ENCODE results near the gene RPE65. TPM values are rescaled to one million over a fixed set of nuclear protein-coding genes. Genes with fewer than 3 reads are reported as not detected.

Gene RPE65
- total and polyA plus RNA-seq, 2 donors (not counting 3 experiments of a cell fraction or from before 2014, with no cell fraction given) = not detected

- Histone ChIP-seq H3K9me3 (replicated peaks; ENCODE audit: control insufficient read depth, insufficient read depth, low read length) (no peaks in the 10 kb centered on the region), H3K36me3 (ENCODE audit: control insufficient read depth in 2 of 2, extremely low read depth in 1 of 2, insufficient read depth in 2 of 2, low read length in 2 of 2) (peaks cover 0 to 14% of the 10 kb centered on the region in 2 experiments), H3K4me3 (replicated peaks in 1 of 3; ENCODE audit: insufficient read depth in 1 of 3, low read depth in 1 of 3, low read length in 3 of 3) (no peak overlapping the region), H3K9me1 (replicated peaks; ENCODE audit: control insufficient read depth, extremely low read depth, insufficient read depth, low read length) (no peaks in the 10 kb centered on the region), H3K27me3 (ENCODE audit: control insufficient read depth in 2 of 2, insufficient read depth in 2 of 2, low read length in 2 of 2) (no peaks in the 10 kb centered on the region), H3K27ac (ENCODE audit: insufficient read depth, low read depth, low read length) (no peak overlapping the region), H3K4me2 (ENCODE audit: insufficient read depth, low read length) (no peak overlapping the region), H4K20me1 (replicated peaks; ENCODE audit: control insufficient read depth, extremely low read depth, insufficient read depth, low read length) (no peaks in the 10 kb centered on the region), H2AFZ (ENCODE audit: low read depth, low read length) (no peak overlapping the region), H3K9ac (replicated peaks; ENCODE audit: extremely low read depth, insufficient read depth, low read length) (no peak overlapping the region), H3K4me1 (ENCODE audit: control insufficient read depth, extremely low read depth, insufficient read depth, low read length) (peaks cover 8% of the 10 kb centered on the region), H3K79me2 (ENCODE audit: control insufficient read depth, insufficient read depth, low read length) (no peaks in the 10 kb centered on the region)
- intact Hi-C loops (cut with micrococcal nuclease) = no loop called here
- ChIA-PET POLR2A (no interaction called here), CTCF (interaction anchor here (1.8 to 2.8 kb wide), 2 partner anchors 9 to 15 kb away, joined by 5 to 10 read pairs; no protein-coding TSS in a partner anchor)
- no peak for TF ChIP-seq FOS (IDR thresholded peaks at IDR 0.05; ENCODE audit: borderline replicate concordance, insufficient read depth, low read length)
- TF ChIP-seq MYC (IDR thresholded peaks at IDR 0.05; ENCODE audit: low read depth, low read length) = no peak
- no peak for TF ChIP-seq JUN (IDR thresholded peaks at IDR 0.05; ENCODE audit: borderline replicate concordance, insufficient read depth, insufficient read length, low read depth)
- TF ChIP-seq POLR2A (IDR thresholded peaks at IDR 0.05; ENCODE audit: low read depth, low read length) = no peak
- no peak for TF ChIP-seq MAX (IDR thresholded peaks at IDR 0.05; ENCODE audit: insufficient read depth, insufficient read length)
- TF ChIP-seq EZH2 (IDR thresholded peaks at IDR 0.05; ENCODE audit: borderline replicate concordance, low read depth, low read length, severe bottlenecking) = no peak
- TF ChIP-seq CTCF (IDR thresholded peaks at IDR 0.05; ENCODE audit: extremely low read depth in 1 of 2, insufficient read depth in 1 of 2, low read depth in 1 of 2, low read length in 2 of 2) = no peak
- no peak for TF ChIP-seq GATA2 (IDR thresholded peaks at IDR 0.05; ENCODE audit: insufficient read depth, insufficient read length, low read depth, low read length)
- TF ChIP-seq POLR2AphosphoS5 (IDR thresholded peaks at IDR 0.05; ENCODE audit: insufficient read depth, low read depth, low read length) = no peak
- dilution Hi-C loops (cut with MboI; ENCODE audit: extremely low pct_ligation_motif_present, low sequenced_read_pairs) = no loop called here
- DNase-seq (ENCODE audit: low read depth, low spot score) = no peak
- no TSS peak for BruUV-seq (replicated peaks)
- no peak for FAIRE-seq
These were observed 29.7 kb upstream of the RPE65 start for GRCh38 chr1:68479501-68479900.
